ENCODE data around the gene MTM1.

DNA sequence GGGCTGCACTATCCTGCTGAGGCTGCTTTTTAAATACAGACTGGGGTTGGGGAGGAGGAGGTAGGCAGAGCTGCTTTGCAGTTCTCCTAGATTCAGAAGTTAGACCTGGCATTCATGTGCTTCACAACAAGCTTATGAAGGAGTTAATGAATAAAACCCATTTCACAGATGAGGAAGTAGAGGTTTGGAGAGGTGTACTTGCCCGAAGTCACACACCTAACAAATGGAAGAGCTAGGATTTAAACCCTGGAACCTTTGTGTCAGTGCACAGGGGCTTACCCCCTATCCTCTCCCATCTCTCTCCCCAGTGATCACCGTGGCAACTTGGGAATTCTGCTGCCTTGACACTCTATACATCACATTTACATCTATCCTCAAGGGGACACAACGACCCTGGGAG, 3.6 kb upstream of the MTM1 start:
- TF ChIP-seq RBM39 (optimal IDR thresholded peaks at IDR 0.05; ENCODE audit: low read depth, low read length) (no peak), ZFP1 (CRISPR knock-in tag; IDR thresholded peaks at IDR 0.05) (no peak)
- TF ChIP-seq, protein P1, sequence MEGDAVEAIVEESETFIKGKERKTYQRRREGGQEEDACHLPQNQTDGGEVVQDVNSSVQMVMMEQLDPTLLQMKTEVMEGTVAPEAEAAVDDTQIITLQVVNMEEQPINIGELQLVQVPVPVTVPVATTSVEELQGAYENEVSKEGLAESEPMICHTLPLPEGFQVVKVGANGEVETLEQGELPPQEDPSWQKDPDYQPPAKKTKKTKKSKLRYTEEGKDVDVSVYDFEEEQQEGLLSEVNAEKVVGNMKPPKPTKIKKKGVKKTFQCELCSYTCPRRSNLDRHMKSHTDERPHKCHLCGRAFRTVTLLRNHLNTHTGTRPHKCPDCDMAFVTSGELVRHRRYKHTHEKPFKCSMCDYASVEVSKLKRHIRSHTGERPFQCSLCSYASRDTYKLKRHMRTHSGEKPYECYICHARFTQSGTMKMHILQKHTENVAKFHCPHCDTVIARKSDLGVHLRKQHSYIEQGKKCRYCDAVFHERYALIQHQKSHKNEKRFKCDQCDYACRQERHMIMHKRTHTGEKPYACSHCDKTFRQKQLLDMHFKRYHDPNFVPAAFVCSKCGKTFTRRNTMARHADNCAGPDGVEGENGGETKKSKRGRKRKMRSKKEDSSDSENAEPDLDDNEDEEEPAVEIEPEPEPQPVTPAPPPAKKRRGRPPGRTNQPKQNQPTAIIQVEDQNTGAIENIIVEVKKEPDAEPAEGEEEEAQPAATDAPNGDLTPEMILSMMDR (IDR thresholded peaks at IDR 0.05 in 2 of 3, conservative IDR thresholded peaks at IDR 0.05 in 1 of 3; ENCODE audit: insufficient read depth in 2 of 3, low read depth in 1 of 3, low read length in 3 of 3) = no peak
